Thyroid gland (tissue), 4 donors: ENCODE measurements around the gene AP1S3. TPM values are rescaled to one million over a fixed set of nuclear protein-coding genes. Genes with fewer than 3 reads are reported as not detected.

ENCODE experiments used
- DNase-seq, 2 donors: peaks; one replicate each; pipeline ENCODE4 v3.0.0-alpha.2; 2019
- H3K27ac ChIP-seq, 3 donors: fragments of 200-600 bp; sonication (generic); 1 replicate in 2 of 3; 2 replicates in 1 of 3; pipeline ENCODE4 v1.5.1; 2016 to 2019; ENCODE audit warnings: mild to moderate bottlenecking in 1 of 3, moderate library complexity in 1 of 3
- H3K27me3 ChIP-seq: fragments of 200-600 bp; sonication (generic); one replicate; pipeline ENCODE4 v1.5.1; 2019
- H3K36me3 ChIP-seq, 2 donors: fragments of 200-600 bp; sonication (generic); one replicate each; pipeline ENCODE4 v1.5.1; 2016 to 2019
- H3K4me1 ChIP-seq, 2 donors: fragments of 200-600 bp; sonication (generic); one replicate each; pipeline ENCODE4 v1.5.1; 2017 to 2019
- H3K4me3 ChIP-seq, 3 donors: fragments of 200-600 bp; sonication (generic); replicated peaks in 1 of 3; 1 replicate in 2 of 3; 2 replicates in 1 of 3; pipeline ENCODE4 v1.5.1; 2016; ENCODE audit warnings: mild to moderate bottlenecking in 1 of 3
- H3K9me3 ChIP-seq: fragments of 200-600 bp; sonication (generic); one replicate; pipeline ENCODE4 v1.5.1; 2017
- CTCF ChIP-seq, 6 experiments: fragments of 200-600 bp in 3 of 6; fragments of 450-650 bp in 3 of 6; sonication (generic) in 3 of 6; IDR thresholded peaks; one replicate each; pipeline ENCODE4 v1.5.1; 2016 to 2019; ENCODE audit warnings: antibody characterized with exemption in 6 of 6, mild to moderate bottlenecking in 2 of 6, inconsistent platforms in 1 of 6, moderate library complexity in 1 of 6
- POLR2A ChIP-seq, 2 donors: fragments of 450-650 bp; IDR thresholded peaks; one replicate each; pipeline ENCODE4 v1.6.1; 2017; ENCODE audit warnings: antibody characterized with exemption in 2 of 2, mild to moderate bottlenecking in 2 of 2, moderate library complexity in 1 of 2
- WGBS, 2 donors: methylation state at CpG; one replicate each; pipeline ENCODE4 v1.1.5; 2017; 5-methylcytosine and 5-hydroxymethylcytosine counted together
- intact Hi-C: fragments of 100-400 bp; cut with DNase I; formaldehyde crosslinking; loops from one replicate; pipeline ENCODE4 v1.15.1; 2023
- total RNA-seq, 4 donors: library from RNA; depleted of rRNA; stranded (reverse); fragments of >200 nt; gene quantifications; one replicate each; pipeline ENCODE4 v1.2.3, GENCODE V29; 2016

The AP1S3 gene
- total RNA-seq, 4 donors from 2014 or later = 37.5 to 92.6 (median 44.8) TPM

GRCh38 chr2:223805008-223805407, 32.4 kb downstream of the AP1S3 start:
- intact Hi-C loops = no loop called here
- no peaks in the 10 kb centered on the region for H3K36me3 ChIP-seq
- TF ChIP-seq CTCF (IDR thresholded peaks at IDR 0.05) (no peak), POLR2A (IDR thresholded peaks at IDR 0.05) (peak in 1 of 2 donors; percentile 21)
- H3K27me3 ChIP-seq = no peaks in the 10 kb centered on the region
- H3K27ac ChIP-seq = peak overlapping the region; percentile 84 to 96 (median 92)
- no peak overlapping the region for H3K4me3 ChIP-seq
- peak; percentile 60 to 68 for DNase-seq
- peaks cover 23 to 30% of the 10 kb centered on the region in 2 donors for H3K4me1 ChIP-seq
- 55 to 57% methylated on average over 8 of the region's 8 CpGs for WGBS, 2 donors
- H3K9me3 ChIP-seq = no peaks in the 10 kb centered on the region

- TF ChIP-seq CTCF (IDR thresholded peaks at IDR 0.05) (no peak), POLR2A (IDR thresholded peaks at IDR 0.05) (no peak)
- Histone ChIP-seq H3K36me3 (no peaks in the 10 kb centered on the region), H3K9me3 (no peaks in the 10 kb centered on the region), H3K27me3 (no peaks in the 10 kb centered on the region), H3K4me3 (no peak overlapping the region), H3K4me1 (peaks cover 23 to 35% of the 10 kb centered on the region in 2 donors), H3K27ac (peak overlapping the region in 1 of 3 donors; percentile 96)
- no peak for DNase-seq
- intact Hi-C loops = no loop called here
- 69 to 72% methylated on average over 5 of the region's 5 CpGs for WGBS, 2 donors
Observed at GRCh38 chr2:223801736-223802135, 35.6 kb downstream of the AP1S3 start.

- no peaks in the 10 kb centered on the region for H3K36me3 ChIP-seq
- H3K4me1 ChIP-seq = peaks cover 19 to 29% of the 10 kb centered on the region in 2 donors
- TF ChIP-seq CTCF (IDR thresholded peaks at IDR 0.05) (no peak), POLR2A (IDR thresholded peaks at IDR 0.05) (no peak)
- H3K4me3 ChIP-seq = no peak overlapping the region
- H3K9me3 ChIP-seq = no peaks in the 10 kb centered on the region
- H3K27me3 ChIP-seq = no peaks in the 10 kb centered on the region
- peak overlapping the region in 1 of 3 donors; percentile 96 for H3K27ac ChIP-seq
- intact Hi-C loops = no loop called here
- no peak for DNase-seq
- whole genome bisulfite sequencing, 2 donors = 76% methylated on average over 4 of the region's 4 CpGs
Observed at GRCh38 chr2:223800908-223801307, 36.5 kb downstream of the AP1S3 start.

- Histone ChIP-seq H3K36me3 (no peaks in the 10 kb centered on the region), H3K4me3 (no peak overlapping the region)
Observed at GRCh38 chr2:223797811-223798721, 39.3 kb downstream of the AP1S3 start.

More at GRCh38 chr2:223797811-223798721, 39.3 kb downstream of the AP1S3 start:
- no peak for DNase-seq
- H3K4me1 ChIP-seq = peaks cover 18% of the 10 kb centered on the region in 2 donors
- intact Hi-C loops = loop anchor here (5.0 kb wide), 1 partner anchor 106 kb away; no protein-coding TSS in a partner anchor
- TF ChIP-seq CTCF (IDR thresholded peaks at IDR 0.05) = peak; percentile 25 to 97 (median 68)
- TF ChIP-seq POLR2A (IDR thresholded peaks at IDR 0.05) = no peak
- WGBS, 2 donors = 83 to 88% methylated on average over 4 of the region's 4 CpGs
- H3K27ac ChIP-seq = peak overlapping the region in 2 of 3 donors; percentile 3 to 48
- H3K27me3 ChIP-seq = no peaks in the 10 kb centered on the region
- H3K9me3 ChIP-seq = no peaks in the 10 kb centered on the region
